ENCODE data around the gene RHBDL1.

Gene RHBDL1

GRCh38 chr16:629833-630248 lies 45.6 kb upstream of the RHBDL1 start:
- TF ChIP-seq ZFX (IDR thresholded peaks at IDR 0.05; ENCODE audit: borderline replicate concordance) (no peak), CTCF (IDR thresholded peaks at IDR 0.05) (no peak)
- peak overlapping the region; percentile 22; the same call in 1 of the 2 replicates for H3K27ac ChIP-seq

- TF ChIP-seq CTCF (IDR thresholded peaks at IDR 0.05) (no peak), ZFX (IDR thresholded peaks at IDR 0.05; ENCODE audit: borderline replicate concordance) (no peak)
- peak overlapping the region; percentile 22; the same call in 1 of the 2 replicates for H3K27ac ChIP-seq
These were observed 45.1 kb upstream of the RHBDL1 start for GRCh38 chr16:630249-630814.

- TF ChIP-seq ZFX (IDR thresholded peaks at IDR 0.05; ENCODE audit: borderline replicate concordance) (no peak), CTCF (IDR thresholded peaks at IDR 0.05) (no peak)
These were observed 44.6 kb upstream of the RHBDL1 start, which contains the start of gene WFIKKN1 for GRCh38 chr16:630815-631405. TSS of gene WFIKKN1 (plus strand) at chr16:630985. CDS start at chr16:631254, 269 bp downstream.

GRCh38 chr16:631808-632358 lies 43.6 kb upstream of the RHBDL1 start:
- H3K27ac ChIP-seq, result no peak overlapping the region

More at GRCh38 chr16:630815-631405, 44.6 kb upstream of the RHBDL1 start, which contains the start of gene WFIKKN1:
- peak within 1 kb of the TSS; percentile 22; the same call in 1 of the 2 replicates for H3K27ac ChIP-seq

GRCh38 chr16:632486-633335 lies 42.8 kb upstream of the RHBDL1 start:
- no peak overlapping the region for H3K27ac ChIP-seq
- no peak for TF ChIP-seq ZFX (IDR thresholded peaks at IDR 0.05; ENCODE audit: borderline replicate concordance)
- TF ChIP-seq CTCF (IDR thresholded peaks at IDR 0.05), result no peak

More at GRCh38 chr16:631808-632358, 43.6 kb upstream of the RHBDL1 start:
- no peak for TF ChIP-seq ZFX (IDR thresholded peaks at IDR 0.05; ENCODE audit: borderline replicate concordance)
- TF ChIP-seq CTCF (IDR thresholded peaks at IDR 0.05), result no peak

GRCh38 chr16:633336-634050 lies 42.0 kb upstream of the RHBDL1 start:
- TF ChIP-seq CTCF (IDR thresholded peaks at IDR 0.05) (no peak), ZFX (IDR thresholded peaks at IDR 0.05; ENCODE audit: borderline replicate concordance) (no peak)
- H3K27ac ChIP-seq, result peak overlapping the region; percentile 92; the same call in 1 of the 2 replicates

All from 22Rv1 (cell line).